SK-N-SH treated with all-trans-retinoic acid at 6 μM for 48 hours (cell line): Measurements from ENCODE around the gene MAPK6.

Experiments
- ATAC-seq: fragments of 200-7000 bp; cut with Tn5 transposase; 3 replicates; pipeline ENCODE4 v1.9.1; 2020; ENCODE audit warnings: mild to moderate bottlenecking, moderate library complexity
- GLIS3 ChIP-seq: fragments of 250-450 bp; sonication (Bioruptor Pico); IDR thresholded peaks from 2 replicates; pipeline ENCODE4 v1.5.0; 2020; ENCODE audit warnings: mild to moderate bottlenecking, moderate library complexity
- ISL1 ChIP-seq: fragments of 250-450 bp; sonication (Bioruptor Pico); IDR thresholded peaks from 2 replicates; pipeline ENCODE4 v2.1.2; 2022; ENCODE audit warnings: mild to moderate bottlenecking, moderate library complexity
- PPARA ChIP-seq: fragments of 250-450 bp; sonication (Bioruptor Pico); IDR thresholded peaks from 2 replicates; pipeline ENCODE4 v1.5.0; 2020; ENCODE audit warnings: mild to moderate bottlenecking, borderline replicate concordance
- SNAI2 ChIP-seq: fragments of 250-450 bp; sonication (Bioruptor Pico); IDR thresholded peaks from 2 replicates; pipeline ENCODE4 v1.5.0; 2020; ENCODE audit warnings: mild to moderate bottlenecking, moderate library complexity
- TCF4 ChIP-seq: fragments of 250-450 bp; sonication (Bioruptor Pico); IDR thresholded peaks from 2 replicates; pipeline ENCODE4 v1.8.0; 2021; ENCODE audit warnings: mild to moderate bottlenecking, moderate library complexity, borderline replicate concordance
- TOX ChIP-seq: fragments of 250-450 bp; sonication (Bioruptor Pico); IDR thresholded peaks from 2 replicates; pipeline ENCODE4 v1.8.0; 2021; ENCODE audit warnings: mild to moderate bottlenecking, moderate library complexity, borderline replicate concordance
- ZC3H10 ChIP-seq: fragments of 250-450 bp; sonication (Bioruptor Pico); IDR thresholded peaks from 2 replicates; pipeline ENCODE4 v1.5.1; 2021; ENCODE audit warnings: mild to moderate bottlenecking, moderate library complexity
- ZFP3 ChIP-seq: fragments of 250-450 bp; sonication (Bioruptor Pico); IDR thresholded peaks from 2 replicates; pipeline ENCODE4 v1.5.0; 2020; ENCODE audit warnings: mild to moderate bottlenecking, moderate library complexity
- ZFP30 ChIP-seq: fragments of 450-650 bp; formaldehyde crosslinking; IDR thresholded peaks from 2 replicates; pipeline ENCODE4 v1.5.0; 2022; ENCODE audit warnings: mild to moderate bottlenecking, moderate library complexity
- ZNF70 ChIP-seq: fragments of 450-650 bp; formaldehyde crosslinking; IDR thresholded peaks from 2 replicates; pipeline ENCODE4 v1.5.0; 2020; ENCODE audit warnings: mild to moderate bottlenecking, moderate library complexity
- ZNF8 ChIP-seq: fragments of 450-650 bp; formaldehyde crosslinking; IDR thresholded peaks from 2 replicates; pipeline ENCODE4 v1.5.0; 2020; ENCODE audit warnings: mild to moderate bottlenecking, moderate library complexity
- TF ChIP-seq, protein P1 (sequence below): fragments of 250-450 bp; sonication (Bioruptor Pico); IDR thresholded peaks from 2 replicates; pipeline ENCODE4 v1.5.1; 2021; ENCODE audit warnings: mild to moderate bottlenecking, moderate library complexity
- TF ChIP-seq, protein P2 (sequence below): fragments of 250-450 bp; sonication (Bioruptor Pico); IDR thresholded peaks from 2 replicates; pipeline ENCODE4 v1.5.0; 2020; ENCODE audit warnings: mild to moderate bottlenecking, moderate library complexity
- TF ChIP-seq, protein P3 (sequence below): fragments of 250-450 bp; sonication (Bioruptor Pico); IDR thresholded peaks from 2 replicates; pipeline ENCODE4 v1.8.0; 2020; ENCODE audit warnings: mild to moderate bottlenecking, moderate library complexity, borderline replicate concordance
- TF ChIP-seq, protein P4 (sequence below): fragments of 250-450 bp; sonication (Bioruptor Pico); IDR thresholded peaks from 2 replicates; pipeline ENCODE4 v1.5.1; 2020; ENCODE audit warnings: low read depth, mild to moderate bottlenecking, moderate library complexity
- TF ChIP-seq, protein P5 (sequence below): fragments of 250-450 bp; sonication (Bioruptor Pico); IDR thresholded peaks from 2 replicates; pipeline ENCODE4 v1.8.0; 2021; ENCODE audit warnings: low read depth, mild to moderate bottlenecking, moderate library complexity, borderline replicate concordance

The MAPK6 gene

DNA sequence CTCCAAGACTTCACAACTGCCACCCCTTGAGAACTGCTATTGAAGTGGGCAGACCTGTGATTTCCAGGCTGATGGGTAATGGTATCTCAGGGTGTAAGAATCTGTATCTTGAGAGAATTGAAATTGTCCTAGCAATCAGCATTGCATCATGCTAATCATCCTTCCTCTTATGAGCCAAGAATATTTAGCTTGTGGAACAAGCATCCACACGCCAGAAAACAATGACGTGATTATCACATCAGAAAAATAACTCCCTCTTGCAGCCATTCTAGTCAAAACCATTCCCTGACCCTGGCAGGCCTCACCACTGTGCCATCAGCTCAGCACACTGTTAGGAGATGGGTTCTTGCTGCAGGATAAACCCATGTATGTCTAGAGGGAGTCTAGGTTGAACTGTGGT, 86.8 kb downstream of the MAPK6 start:
- TF ChIP-seq ZC3H10 (CRISPR knock-in tag): no peak
- no peak for TF ChIP-seq PPARA (CRISPR knock-in tag)
- no peak for TF ChIP-seq ZNF8
- TF ChIP-seq, all 23 proteins: peak for 0
- ATAC-seq: no peak

DNA sequence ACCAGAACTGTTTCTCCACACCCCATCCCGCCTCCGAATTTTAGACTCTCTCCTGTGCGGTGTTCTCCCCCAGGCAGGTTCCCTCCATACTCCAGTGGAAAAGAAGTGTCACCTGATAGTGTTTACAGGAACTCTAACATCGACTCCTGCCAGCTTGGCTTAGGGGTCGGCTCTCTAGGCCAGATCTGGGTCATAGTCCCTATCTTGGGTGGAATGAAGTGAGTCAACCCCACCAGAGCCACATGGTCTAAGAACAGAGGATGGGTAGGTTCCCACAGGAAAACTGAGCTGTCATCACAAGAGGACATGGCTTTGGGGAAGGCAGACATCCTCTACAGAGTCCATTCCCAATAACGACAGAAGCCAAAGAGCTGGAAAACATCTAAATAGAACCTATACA, 87.6 kb downstream of the MAPK6 start:
- no peak for TF ChIP-seq GLIS3
- TF ChIP-seq SNAI2 (CRISPR knock-in tag): no peak
- no peak for ATAC-seq

DNA sequence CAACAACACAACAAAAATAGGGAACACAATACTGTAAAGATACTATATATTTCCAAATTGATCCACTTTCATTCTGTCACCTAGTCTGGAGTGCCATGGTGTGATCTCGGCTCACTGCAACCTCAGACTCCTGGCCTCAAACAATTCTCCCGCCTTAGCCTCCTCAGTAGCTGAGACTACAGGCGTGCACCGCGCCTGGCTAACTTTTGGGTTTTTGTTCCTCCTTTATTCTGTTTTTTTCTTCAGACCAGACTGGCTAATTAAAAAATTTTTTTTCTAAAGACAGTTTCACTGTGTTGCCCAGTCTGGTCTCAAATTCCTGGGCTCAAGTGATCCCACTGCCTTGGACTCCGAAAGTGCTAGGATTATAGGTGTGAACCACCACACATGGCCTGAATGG, 88.2 kb downstream of the MAPK6 start:
- TF ChIP-seq ZNF8 (no peak), TCF4 (CRISPR knock-in tag) (no peak), ZNF70 (no peak), SNAI2 (CRISPR knock-in tag) (no peak), TOX (CRISPR knock-in tag) (no peak), ISL1 (CRISPR knock-in tag) (no peak)
- TF ChIP-seq, protein P1, sequence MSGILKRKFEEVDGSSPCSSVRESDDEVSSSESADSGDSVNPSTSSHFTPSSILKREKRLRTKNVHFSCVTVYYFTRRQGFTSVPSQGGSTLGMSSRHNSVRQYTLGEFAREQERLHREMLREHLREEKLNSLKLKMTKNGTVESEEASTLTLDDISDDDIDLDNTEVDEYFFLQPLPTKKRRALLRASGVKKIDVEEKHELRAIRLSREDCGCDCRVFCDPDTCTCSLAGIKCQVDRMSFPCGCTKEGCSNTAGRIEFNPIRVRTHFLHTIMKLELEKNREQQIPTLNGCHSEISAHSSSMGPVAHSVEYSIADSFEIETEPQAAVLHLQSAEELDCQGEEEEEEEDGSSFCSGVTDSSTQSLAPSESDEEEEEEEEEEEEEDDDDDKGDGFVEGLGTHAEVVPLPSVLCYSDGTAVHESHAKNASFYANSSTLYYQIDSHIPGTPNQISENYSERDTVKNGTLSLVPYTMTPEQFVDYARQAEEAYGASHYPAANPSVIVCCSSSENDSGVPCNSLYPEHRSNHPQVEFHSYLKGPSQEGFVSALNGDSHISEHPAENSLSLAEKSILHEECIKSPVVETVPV (CRISPR knock-in tag): no peak
- TF ChIP-seq, protein P2, sequence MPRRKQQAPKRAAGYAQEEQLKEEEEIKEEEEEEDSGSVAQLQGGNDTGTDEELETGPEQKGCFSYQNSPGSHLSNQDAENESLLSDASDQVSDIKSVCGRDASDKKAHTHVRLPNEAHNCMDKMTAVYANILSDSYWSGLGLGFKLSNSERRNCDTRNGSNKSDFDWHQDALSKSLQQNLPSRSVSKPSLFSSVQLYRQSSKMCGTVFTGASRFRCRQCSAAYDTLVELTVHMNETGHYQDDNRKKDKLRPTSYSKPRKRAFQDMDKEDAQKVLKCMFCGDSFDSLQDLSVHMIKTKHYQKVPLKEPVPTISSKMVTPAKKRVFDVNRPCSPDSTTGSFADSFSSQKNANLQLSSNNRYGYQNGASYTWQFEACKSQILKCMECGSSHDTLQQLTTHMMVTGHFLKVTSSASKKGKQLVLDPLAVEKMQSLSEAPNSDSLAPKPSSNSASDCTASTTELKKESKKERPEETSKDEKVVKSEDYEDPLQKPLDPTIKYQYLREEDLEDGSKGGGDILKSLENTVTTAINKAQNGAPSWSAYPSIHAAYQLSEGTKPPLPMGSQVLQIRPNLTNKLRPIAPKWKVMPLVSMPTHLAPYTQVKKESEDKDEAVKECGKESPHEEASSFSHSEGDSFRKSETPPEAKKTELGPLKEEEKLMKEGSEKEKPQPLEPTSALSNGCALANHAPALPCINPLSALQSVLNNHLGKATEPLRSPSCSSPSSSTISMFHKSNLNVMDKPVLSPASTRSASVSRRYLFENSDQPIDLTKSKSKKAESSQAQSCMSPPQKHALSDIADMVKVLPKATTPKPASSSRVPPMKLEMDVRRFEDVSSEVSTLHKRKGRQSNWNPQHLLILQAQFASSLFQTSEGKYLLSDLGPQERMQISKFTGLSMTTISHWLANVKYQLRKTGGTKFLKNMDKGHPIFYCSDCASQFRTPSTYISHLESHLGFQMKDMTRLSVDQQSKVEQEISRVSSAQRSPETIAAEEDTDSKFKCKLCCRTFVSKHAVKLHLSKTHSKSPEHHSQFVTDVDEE (CRISPR knock-in tag): no peak
- TF ChIP-seq, protein P3, sequence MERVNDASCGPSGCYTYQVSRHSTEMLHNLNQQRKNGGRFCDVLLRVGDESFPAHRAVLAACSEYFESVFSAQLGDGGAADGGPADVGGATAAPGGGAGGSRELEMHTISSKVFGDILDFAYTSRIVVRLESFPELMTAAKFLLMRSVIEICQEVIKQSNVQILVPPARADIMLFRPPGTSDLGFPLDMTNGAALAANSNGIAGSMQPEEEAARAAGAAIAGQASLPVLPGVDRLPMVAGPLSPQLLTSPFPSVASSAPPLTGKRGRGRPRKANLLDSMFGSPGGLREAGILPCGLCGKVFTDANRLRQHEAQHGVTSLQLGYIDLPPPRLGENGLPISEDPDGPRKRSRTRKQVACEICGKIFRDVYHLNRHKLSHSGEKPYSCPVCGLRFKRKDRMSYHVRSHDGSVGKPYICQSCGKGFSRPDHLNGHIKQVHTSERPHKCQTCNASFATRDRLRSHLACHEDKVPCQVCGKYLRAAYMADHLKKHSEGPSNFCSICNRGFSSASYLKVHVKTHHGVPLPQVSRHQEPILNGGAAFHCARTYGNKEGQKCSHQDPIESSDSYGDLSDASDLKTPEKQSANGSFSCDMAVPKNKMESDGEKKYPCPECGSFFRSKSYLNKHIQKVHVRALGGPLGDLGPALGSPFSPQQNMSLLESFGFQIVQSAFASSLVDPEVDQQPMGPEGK: no peak
- TF ChIP-seq, protein P4, sequence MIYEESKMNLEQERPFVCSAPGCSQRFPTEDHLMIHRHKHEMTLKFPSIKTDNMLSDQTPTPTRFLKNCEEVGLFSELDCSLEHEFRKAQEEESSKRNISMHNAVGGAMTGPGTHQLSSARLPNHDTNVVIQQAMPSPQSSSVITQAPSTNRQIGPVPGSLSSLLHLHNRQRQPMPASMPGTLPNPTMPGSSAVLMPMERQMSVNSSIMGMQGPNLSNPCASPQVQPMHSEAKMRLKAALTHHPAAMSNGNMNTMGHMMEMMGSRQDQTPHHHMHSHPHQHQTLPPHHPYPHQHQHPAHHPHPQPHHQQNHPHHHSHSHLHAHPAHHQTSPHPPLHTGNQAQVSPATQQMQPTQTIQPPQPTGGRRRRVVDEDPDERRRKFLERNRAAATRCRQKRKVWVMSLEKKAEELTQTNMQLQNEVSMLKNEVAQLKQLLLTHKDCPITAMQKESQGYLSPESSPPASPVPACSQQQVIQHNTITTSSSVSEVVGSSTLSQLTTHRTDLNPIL: no peak
- TF ChIP-seq, protein P5, sequence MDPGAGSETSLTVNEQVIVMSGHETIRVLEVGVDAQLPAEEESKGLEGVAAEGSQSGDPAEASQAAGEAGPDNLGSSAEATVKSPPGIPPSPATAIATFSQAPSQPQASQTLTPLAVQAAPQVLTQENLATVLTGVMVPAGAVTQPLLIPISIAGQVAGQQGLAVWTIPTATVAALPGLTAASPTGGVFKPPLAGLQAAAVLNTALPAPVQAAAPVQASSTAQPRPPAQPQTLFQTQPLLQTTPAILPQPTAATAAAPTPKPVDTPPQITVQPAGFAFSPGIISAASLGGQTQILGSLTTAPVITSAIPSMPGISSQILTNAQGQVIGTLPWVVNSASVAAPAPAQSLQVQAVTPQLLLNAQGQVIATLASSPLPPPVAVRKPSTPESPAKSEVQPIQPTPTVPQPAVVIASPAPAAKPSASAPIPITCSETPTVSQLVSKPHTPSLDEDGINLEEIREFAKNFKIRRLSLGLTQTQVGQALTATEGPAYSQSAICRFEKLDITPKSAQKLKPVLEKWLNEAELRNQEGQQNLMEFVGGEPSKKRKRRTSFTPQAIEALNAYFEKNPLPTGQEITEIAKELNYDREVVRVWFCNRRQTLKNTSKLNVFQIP: no peak
- no peak for ATAC-seq

DNA sequence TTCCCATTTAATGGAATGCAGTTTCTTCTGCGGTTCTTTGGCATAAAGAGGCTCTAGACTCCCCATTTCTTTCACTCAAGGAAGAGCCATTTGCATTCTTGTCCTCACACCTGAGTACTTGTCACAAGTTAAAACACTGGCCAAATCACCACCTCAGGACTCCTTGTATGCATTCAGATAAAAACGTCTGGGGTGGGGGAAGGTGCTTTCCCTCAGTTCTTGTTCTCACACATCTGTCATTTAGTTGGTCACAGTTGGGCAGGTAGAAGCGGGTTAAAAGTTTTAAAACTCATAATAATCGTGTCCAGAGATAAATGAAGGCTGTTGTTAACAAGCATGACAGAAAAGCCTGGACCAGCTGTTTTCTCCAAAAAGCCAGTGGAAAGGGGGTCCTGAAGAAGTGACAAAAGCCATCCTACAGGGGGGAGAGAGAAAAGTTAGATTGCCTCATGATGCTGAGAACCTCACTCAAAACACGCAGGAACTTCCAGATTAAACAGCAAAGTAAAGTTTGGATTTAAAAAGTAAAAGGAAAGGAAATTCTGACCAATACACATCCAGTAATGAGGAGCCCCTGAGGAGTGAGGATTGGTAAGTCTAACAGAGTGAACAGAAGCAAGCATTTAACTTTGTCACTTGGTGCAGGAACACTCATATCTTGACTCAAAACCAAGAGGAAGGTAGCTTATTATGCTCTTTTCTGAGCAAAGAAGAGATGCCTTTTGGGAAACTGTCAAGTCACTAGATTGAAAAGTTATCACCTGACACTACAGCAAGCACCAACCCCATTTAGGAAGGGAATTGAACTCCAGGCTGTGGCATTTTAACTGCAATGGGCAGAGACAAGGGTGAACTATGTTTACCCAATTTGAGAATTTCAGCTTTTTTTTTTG, 90.8 kb downstream of the MAPK6 start:
- ATAC-seq: no peak
- TF ChIP-seq, protein P4: no peak
- TF ChIP-seq ZNF8 (no peak), ZFP30 (CRISPR knock-in tag) (no peak), SNAI2 (CRISPR knock-in tag) (no peak), PPARA (CRISPR knock-in tag) (no peak), ZFP3 (CRISPR knock-in tag) (no peak), TOX (CRISPR knock-in tag) (no peak), TCF4 (CRISPR knock-in tag) (no peak), ZNF70 (no peak), ISL1 (CRISPR knock-in tag) (no peak)
- TF ChIP-seq, protein P2 (CRISPR knock-in tag): no peak
